Vagina (tissue), 2 donors: ENCODE data around the gene LYRM1. TPM values are rescaled to one million over a fixed set of nuclear protein-coding genes. Genes with fewer than 3 reads are reported as not detected.

Source experiments
- DNase-seq, 2 donors: peaks; one replicate each; pipeline ENCODE4 v3.0.0-alpha.2; 2017; ENCODE audit errors: extremely low spot score in 2 of 2
- H3K27ac ChIP-seq: fragments of 200-600 bp; sonication (generic); one replicate; pipeline ENCODE4 v1.5.1; 2019
- H3K27me3 ChIP-seq: fragments of 200-600 bp; sonication (generic); one replicate; pipeline ENCODE4 v1.5.1; 2019
- H3K36me3 ChIP-seq, 2 donors: fragments of 200-600 bp; sonication (generic); one replicate each; pipeline ENCODE4 v1.5.1; 2017 to 2019
- H3K4me1 ChIP-seq: fragments of 200-600 bp; sonication (generic); one replicate; pipeline ENCODE4 v1.5.1; 2019
- H3K4me3 ChIP-seq, 2 donors: fragments of 200-600 bp; sonication (generic); 1 replicate in 1 of 2; 2 replicates in 1 of 2; pipeline ENCODE4 v1.5.1; 2016 to 2019
- H3K9me3 ChIP-seq: fragments of 200-600 bp; sonication (generic); one replicate; pipeline ENCODE4 v1.5.1; 2019
- CTCF ChIP-seq, 3 experiments: fragments of 450-650 bp in 2 of 3; fragments of 200-600 bp in 1 of 3; sonication (generic) in 1 of 3; IDR thresholded peaks; one replicate each; pipeline ENCODE4 v1.5.1; 2017 to 2019; ENCODE audit warnings: antibody characterized with exemption in 3 of 3, mild to moderate bottlenecking in 2 of 3, moderate library complexity in 2 of 3
- POLR2A ChIP-seq, 2 donors: fragments of 450-650 bp; IDR thresholded peaks; one replicate each; pipeline ENCODE4 v1.6.1; 2017; ENCODE audit warnings: antibody characterized with exemption in 2 of 2, mild to moderate bottlenecking in 2 of 2, moderate library complexity in 2 of 2
- POLR2AphosphoS5 ChIP-seq, 2 donors: sonication (generic); formaldehyde crosslinking; IDR thresholded peaks; one replicate each; pipeline ENCODE4 v1.9.0; 2017; ENCODE audit warnings: antibody characterized with exemption in 2 of 2, mild to moderate bottlenecking in 2 of 2, low read depth in 1 of 2; ENCODE audit not compliant: insufficient read depth in 1 of 2
- intact Hi-C: fragments of 100-400 bp; cut with DNase I; formaldehyde crosslinking; loops from one replicate; pipeline ENCODE4 v1.15.1; 2023
- total RNA-seq: library from RNA; depleted of rRNA; stranded (reverse); fragments of >200 nt; gene quantifications from one replicate; pipeline ENCODE4 v1.2.3, GENCODE V29; 2016

Gene LYRM1
- total RNA-seq, 1 donor from 2014 or later, result 23.6 TPM

DNA sequence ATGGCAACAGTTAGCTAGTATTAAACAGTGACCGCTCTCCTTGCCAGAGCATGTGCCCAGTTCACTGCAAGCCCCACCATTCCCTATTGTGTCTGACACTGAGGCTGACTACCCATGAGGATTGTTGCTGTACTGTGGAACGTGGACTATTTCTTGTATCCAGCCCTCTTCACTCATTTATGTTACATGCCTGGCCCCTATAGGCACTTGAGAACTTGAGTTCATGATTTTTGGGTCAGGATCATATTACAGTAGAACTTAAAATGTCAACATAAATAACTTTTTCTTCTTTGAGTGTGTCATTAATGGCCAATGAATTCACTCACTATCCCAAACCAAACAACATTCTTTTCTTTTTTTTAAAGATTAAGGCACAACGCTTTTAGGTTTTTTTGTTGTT, 55.7 kb downstream of the LYRM1 start:
- Histone ChIP-seq H3K36me3 (no peaks in the 10 kb centered on the region), H3K4me3 (no peak overlapping the region), H3K9me3 (no peaks in the 10 kb centered on the region), H3K4me1 (no peaks in the 10 kb centered on the region), H3K27me3 (no peaks in the 10 kb centered on the region), H3K27ac (no peak overlapping the region)
- no peak for DNase-seq
- intact Hi-C loops, result no loop called here
- no peak for TF ChIP-seq POLR2AphosphoS5 (IDR thresholded peaks at IDR 0.05; ENCODE audit: insufficient read depth in 1 of 2, low read depth in 1 of 2)
- TF ChIP-seq POLR2A (IDR thresholded peaks at IDR 0.05), result no peak
- no peak for TF ChIP-seq CTCF (IDR thresholded peaks at IDR 0.05)

- no peak overlapping the region for H3K27ac ChIP-seq
- no peaks in the 10 kb centered on the region for H3K4me1 ChIP-seq
- no peak overlapping the region for H3K4me3 ChIP-seq
- no peaks in the 10 kb centered on the region for H3K9me3 ChIP-seq
- intact Hi-C loops, result no loop called here
- no peaks in the 10 kb centered on the region for H3K36me3 ChIP-seq
- DNase-seq, result no peak
- H3K27me3 ChIP-seq, result no peaks in the 10 kb centered on the region
- TF ChIP-seq POLR2A (IDR thresholded peaks at IDR 0.05), result no peak
- TF ChIP-seq POLR2AphosphoS5 (IDR thresholded peaks at IDR 0.05; ENCODE audit: insufficient read depth in 1 of 2, low read depth in 1 of 2), result no peak
- TF ChIP-seq CTCF (IDR thresholded peaks at IDR 0.05), result no peak
These were observed 56.6 kb downstream of the LYRM1 start for GRCh38 chr16:20957153-20957552.

DNA sequence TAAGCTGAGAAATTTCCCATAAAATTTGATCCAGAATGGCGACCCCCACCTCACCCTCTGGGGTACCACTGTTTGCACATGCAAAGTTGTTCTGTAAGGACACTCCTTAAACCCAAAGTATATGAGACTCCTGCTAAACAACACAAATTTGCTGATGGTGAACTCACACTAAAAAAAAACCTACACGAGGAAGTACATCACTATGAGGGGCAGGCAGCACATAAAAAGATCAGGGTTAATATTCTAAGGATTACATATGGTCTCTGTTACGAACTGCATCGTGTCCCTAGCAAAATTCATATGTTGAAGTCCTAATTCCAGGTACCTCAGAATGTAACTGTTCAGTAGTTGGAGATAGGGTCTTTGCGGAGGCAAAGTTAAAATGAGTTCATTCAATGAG, 60.3 kb downstream of the LYRM1 start:
- no peaks in the 10 kb centered on the region for H3K9me3 ChIP-seq
- no peak for TF ChIP-seq POLR2A (IDR thresholded peaks at IDR 0.05)
- TF ChIP-seq CTCF (IDR thresholded peaks at IDR 0.05), result no peak
- TF ChIP-seq POLR2AphosphoS5 (IDR thresholded peaks at IDR 0.05; ENCODE audit: insufficient read depth in 1 of 2, low read depth in 1 of 2), result no peak
- DNase-seq, result no peak
- H3K4me3 ChIP-seq, result no peak overlapping the region
- H3K27me3 ChIP-seq, result no peaks in the 10 kb centered on the region
- H3K27ac ChIP-seq, result no peak overlapping the region
- no peaks in the 10 kb centered on the region for H3K4me1 ChIP-seq
- intact Hi-C loops, result no loop called here
- H3K36me3 ChIP-seq, result no peaks in the 10 kb centered on the region

- Histone ChIP-seq H3K27me3 (no peaks in the 10 kb centered on the region), H3K27ac (no peak overlapping the region), H3K4me1 (no peaks in the 10 kb centered on the region), H3K36me3 (no peaks in the 10 kb centered on the region), H3K9me3 (no peaks in the 10 kb centered on the region), H3K4me3 (no peak overlapping the region)
- intact Hi-C loops, result no loop called here
- DNase-seq, result no peak
- TF ChIP-seq CTCF (IDR thresholded peaks at IDR 0.05) (no peak), POLR2AphosphoS5 (IDR thresholded peaks at IDR 0.05; ENCODE audit: insufficient read depth in 1 of 2, low read depth in 1 of 2) (no peak)
These were observed 68.2 kb downstream of the LYRM1 start for GRCh38 chr16:20968765-20969164.

DNA sequence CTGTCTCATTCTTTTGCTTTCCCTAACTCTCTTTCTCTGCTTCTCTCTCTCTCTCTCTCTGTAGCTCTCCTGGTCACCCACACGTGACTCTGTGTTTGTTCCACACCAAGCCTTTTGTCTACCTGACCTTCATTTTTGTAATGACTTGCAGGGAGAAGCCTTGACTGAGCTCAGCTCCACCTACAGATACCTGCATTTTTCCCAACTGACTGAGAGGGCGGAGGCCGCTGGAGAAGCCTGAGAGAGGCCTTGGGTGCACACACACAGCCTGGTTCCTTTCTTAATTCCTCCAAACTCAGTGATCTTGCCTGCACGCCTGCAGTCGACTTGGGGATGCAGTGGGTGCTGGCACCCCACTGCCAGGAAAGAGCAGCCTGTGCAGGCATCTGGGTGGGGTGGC, 68.8 kb downstream of the LYRM1 start:
- Histone ChIP-seq H3K4me3 (no peak overlapping the region), H3K4me1 (no peaks in the 10 kb centered on the region), H3K36me3 (no peaks in the 10 kb centered on the region), H3K9me3 (no peaks in the 10 kb centered on the region), H3K27me3 (no peaks in the 10 kb centered on the region), H3K27ac (no peak overlapping the region)
- intact Hi-C loops, result no loop called here
- no peak for DNase-seq
- TF ChIP-seq POLR2AphosphoS5 (IDR thresholded peaks at IDR 0.05; ENCODE audit: insufficient read depth in 1 of 2, low read depth in 1 of 2), result no peak
- no peak for TF ChIP-seq CTCF (IDR thresholded peaks at IDR 0.05)
- TF ChIP-seq POLR2A (IDR thresholded peaks at IDR 0.05), result no peak
